ENCODE measurements around the gene SYTL4.

- TF ChIP-seq POLR2AphosphoS5 (IDR thresholded peaks at IDR 0.05) (no peak), CTCF (IDR thresholded peaks at IDR 0.05) (no peak), POLR2A (IDR thresholded peaks at IDR 0.05) (no peak)
These were observed 44.8 kb downstream of the SYTL4 start for GRCh38 chrX:100687128-100687527.
